NCI-H2029 treated with DMSO at 0.1 percent for 48 hours (cell line): ENCODE data around the gene PTPRD.

Experiments used
- DNase-seq: peaks from one replicate; lab custom pipeline; 2025; lab: John Stamatoyannopoulos, UW

The PTPRD gene

GRCh38 chr9:8772302-8772701 lies 1840.5 kb downstream of the PTPRD start:
- no peak for DNase-seq

DNA sequence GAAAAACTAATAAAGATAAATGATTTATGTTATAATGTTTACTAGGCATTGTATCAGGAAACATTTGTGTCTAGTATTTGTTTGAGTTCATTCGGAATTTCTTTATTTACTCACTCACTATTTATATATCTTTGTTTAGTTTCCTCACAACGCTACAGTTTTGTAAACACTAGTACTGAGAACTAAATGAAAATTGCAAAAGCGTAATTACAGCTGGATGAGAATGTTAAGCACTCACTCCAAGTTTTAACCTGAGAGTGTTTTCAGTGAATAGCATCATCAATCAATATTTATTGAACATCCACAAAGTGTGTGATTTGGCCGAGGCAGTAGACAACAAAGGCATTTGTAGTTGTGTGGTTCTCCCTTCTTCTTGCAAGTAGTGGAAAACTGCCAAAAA lies 1843.6 kb downstream of the PTPRD start:
- no peak for DNase-seq

DNA sequence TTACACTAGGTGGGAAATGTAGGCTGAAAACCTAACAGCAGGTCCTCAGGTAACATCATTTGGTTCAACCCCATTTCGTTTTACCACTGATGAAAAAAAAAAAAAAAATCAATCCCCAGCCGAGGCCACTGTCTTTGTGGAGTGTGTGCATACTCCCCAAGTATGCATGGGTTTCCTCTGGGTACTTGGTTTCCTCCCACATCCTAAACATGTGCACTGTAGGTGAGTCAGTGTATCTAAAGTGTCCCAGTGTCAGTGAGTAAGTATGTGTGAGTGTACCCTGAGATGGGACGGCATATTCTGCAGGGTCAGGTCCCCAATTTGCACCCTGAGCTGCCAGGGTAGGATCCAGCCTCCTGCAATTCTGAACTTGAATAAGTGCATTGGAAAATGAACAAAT lies 1846.7 kb downstream of the PTPRD start:
- no peak for DNase-seq

- DNase-seq: no peak
These were observed 1848.8 kb downstream of the PTPRD start for GRCh38 chr9:8764051-8764450.

DNA sequence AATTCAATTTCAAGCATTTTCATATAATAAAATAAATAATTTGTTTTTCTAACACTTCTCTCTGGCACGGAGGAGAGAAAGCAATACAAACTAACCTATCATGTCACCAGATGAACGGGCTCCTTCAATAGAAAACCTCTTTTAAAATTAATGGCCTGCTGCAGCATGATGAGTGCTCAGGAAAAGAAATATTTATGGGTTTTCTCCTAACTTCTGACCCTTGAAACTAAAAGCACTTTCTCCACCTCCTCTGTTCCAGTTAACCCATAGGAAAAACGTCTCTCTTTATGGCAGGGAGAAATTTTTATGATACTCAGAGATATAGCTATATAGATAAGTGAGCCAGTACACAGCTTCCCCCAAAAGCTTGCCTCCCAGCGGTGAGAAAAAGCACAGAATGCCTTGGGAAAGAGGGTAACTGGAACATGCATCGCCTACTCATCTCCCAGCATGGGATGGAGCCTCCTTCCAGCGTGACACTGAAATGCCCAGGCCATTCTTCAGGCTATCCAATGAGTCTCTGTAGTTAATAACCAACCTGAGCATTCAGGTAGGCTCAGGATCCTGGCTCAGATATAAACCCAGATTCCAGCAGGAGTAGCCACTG lies 1850.2 kb downstream of the PTPRD start:
- no peak for DNase-seq

GRCh38 chr9:8760000-8760767 lies 1852.6 kb downstream of the PTPRD start:
- DNase-seq: no peak

DNA sequence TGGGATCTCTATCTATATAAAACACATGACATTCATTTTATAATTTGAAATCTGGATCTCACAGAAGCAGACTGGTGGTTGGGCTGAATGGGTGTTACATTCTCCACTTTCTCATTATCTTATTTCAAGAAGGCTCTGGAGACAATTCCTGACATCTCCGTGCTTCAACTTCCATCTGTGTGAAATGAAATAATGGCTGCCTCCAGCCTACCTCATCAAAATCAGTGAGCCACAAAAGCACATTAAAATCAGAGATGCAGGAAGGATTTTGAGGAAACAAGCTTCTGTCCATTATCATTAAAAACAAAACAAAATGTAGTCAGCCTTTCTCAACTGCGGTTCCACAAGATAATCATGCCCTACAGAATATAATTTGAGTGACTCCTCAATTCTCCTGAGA lies 1854.9 kb downstream of the PTPRD start:
- DNase-seq: no peak

GRCh38 chr9:8754751-8755150 lies 1858.1 kb downstream of the PTPRD start:
- no peak for DNase-seq

- DNase-seq: no peak
These were observed 1861.3 kb downstream of the PTPRD start for GRCh38 chr9:8751406-8751930.

DNA sequence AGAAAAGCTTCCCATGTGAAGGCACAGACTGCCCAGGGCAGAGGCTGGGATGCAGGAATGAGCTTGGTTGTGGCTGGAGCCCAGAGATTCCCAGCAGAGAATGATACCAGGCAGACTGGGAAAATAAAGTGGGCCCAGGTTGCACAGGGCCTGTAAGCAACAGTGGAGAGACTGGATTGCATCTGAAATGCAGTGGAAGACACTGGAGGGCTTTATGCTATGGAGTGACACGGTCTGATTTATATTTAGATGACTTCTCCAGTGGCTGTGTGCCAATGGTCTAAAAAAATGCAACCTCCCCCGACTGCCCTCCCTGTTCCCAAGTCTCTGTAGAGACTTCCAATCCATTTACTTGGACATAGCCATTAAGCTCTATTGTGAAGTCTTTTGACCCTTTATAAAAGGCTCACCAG lies 1862.2 kb downstream of the PTPRD start:
- no peak for DNase-seq

DNA sequence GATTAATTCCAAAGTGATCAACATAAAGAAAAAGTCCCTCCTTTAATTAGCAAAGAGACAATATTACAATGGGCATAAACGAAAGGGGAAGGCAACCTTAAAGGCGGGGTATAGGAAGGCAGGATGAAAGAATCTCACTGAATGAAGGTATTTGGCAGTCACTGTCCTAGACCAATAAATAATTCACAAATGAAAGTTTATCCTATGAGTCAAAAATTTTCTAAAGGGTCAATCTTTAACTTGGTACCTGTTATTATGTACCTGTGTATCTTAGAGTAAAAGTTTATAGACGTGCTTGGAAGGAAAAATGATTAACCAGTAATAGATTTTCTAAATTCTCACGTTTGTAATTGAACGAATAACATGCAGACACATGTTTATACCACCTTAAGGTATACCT lies 1867.5 kb downstream of the PTPRD start:
- no peak for DNase-seq

GRCh38 chr9:8738945-8739344 lies 1873.9 kb downstream of the PTPRD start:
- no peak for DNase-seq

DNA sequence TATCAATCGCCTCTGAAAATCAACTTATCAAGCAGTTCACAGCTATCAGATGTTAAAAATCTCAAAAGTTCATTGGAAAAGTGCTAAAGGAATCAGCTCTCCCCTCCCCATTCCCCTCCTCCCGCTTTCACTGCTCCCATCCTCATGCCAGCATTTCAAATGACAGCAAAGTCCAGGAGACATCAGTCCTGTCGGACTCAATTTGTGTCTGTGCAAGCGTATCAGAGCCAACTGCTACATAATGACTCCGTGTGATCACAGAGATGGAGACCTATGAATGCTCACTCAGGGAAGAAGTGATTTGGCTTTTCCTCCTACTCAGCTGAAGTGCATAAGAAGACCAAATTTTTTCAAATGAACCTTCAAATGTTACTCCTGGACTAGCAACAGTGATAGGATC lies 1876.0 kb downstream of the PTPRD start:
- DNase-seq: no peak

DNA sequence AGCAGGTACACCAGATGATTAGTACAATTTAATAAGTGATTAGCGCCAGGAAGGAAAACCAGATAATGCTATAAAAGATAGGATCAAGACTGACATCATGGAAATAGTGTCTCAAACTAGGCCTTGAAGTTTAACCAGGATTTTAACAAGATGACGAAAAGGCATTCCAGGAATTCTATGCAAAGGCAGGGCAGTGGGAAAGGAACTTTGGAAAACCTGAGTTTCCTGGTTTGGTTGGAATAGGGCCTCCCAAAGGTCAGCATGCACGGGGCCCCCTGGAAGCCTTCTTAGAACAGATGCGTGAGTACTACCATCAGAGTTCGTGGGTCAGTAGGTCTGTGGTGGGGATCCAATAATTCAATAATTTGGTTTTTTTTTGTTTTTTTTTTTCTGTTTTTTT lies 1878.0 kb downstream of the PTPRD start:
- no peak for DNase-seq

DNA sequence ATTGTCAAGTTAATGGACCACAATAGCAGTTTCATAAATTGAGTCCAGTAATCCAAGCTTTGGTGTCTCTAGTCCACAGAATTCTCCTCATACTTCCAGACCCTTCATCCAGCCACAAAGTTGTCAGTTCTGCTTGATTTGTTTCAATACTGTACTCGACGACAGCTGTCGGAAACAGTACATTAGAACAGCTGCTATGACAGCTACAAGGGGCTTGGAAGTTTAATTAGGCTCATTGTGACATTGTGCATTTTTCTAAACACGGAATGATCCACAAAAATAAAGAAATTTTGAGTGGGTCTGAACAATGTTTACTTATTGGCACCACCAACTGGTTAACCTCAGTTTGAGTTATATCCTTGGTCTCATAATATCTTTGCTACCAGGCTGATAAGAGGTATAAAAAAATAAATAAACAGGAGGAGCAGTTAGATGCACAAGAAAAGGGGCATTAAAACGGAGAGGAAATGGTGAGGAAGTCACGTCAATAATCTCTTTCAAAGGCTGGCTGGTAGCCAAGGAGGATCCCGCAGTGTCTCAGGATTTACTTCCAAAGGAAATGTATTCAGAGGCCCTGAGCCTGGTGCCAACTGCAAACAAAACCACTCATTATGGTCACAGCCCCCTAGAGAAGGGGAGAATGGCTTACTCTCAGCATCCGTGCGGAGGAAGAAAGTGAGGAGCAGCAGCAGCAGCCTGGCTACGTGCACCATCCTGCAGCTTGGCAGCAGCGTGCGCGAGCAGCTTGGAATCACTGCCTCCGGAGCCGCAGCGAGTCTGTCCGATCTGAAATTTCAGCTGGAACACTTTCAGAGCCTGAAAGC lies 1879.5 kb downstream of the PTPRD start:
- peak; percentile 5 for DNase-seq

- no peak for DNase-seq
These were observed 1880.3 kb downstream of the PTPRD start for GRCh38 chr9:8732367-8733075.

GRCh38 chr9:8730618-8731017 lies 1882.2 kb downstream of the PTPRD start:
- DNase-seq: no peak

DNA sequence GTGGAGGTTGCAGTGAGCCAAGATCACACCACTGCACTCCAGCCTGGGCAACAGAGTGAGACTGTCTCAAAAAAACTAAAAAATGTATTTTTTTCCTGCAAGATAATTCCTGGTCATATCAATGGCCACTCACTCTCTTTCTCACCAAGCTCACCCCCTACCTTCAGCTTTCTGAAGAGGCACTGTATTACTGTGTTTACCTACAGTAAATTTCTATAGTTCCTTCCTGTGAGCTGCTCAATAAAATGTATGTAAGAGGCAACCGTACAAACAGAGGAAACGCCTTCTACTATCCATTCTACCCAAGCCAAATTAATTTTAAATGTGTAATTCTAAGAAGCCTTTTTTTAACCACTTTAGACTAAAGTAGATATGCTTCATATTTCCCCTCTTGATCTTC lies 1883.9 kb downstream of the PTPRD start:
- no peak for DNase-seq

GRCh38 chr9:8727191-8727590 lies 1885.6 kb downstream of the PTPRD start:
- DNase-seq: no peak

DNA sequence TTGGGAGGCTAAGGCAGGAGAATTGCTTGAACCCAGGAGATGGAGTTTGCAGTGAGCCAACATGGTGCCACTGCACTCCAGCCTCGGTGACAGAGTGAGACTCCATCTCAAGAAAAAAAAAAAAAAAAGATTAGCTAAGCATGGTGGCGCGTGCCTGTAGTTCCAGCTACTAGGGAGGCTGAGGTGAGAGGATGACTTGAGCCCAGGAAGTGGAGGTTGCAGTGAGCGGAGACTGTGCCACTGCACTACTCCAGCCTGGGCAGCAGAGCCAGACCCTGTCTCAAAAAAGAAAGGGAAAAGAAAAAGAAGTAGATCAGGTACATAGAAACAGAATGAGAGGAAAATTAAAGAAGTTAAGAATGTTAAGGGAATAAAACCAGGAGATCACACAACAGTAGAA lies 1886.1 kb downstream of the PTPRD start:
- no peak for DNase-seq

GRCh38 chr9:8725635-8726034 lies 1887.2 kb downstream of the PTPRD start:
- DNase-seq: no peak
